ENCODE results near the gene OAT. TPM values are rescaled to one million over a fixed set of nuclear protein-coding genes. Genes with fewer than 3 reads are reported as not detected.

The OAT gene
- total RNA-seq, 1 donor from 2014 or later, result 50.9 TPM

DNA sequence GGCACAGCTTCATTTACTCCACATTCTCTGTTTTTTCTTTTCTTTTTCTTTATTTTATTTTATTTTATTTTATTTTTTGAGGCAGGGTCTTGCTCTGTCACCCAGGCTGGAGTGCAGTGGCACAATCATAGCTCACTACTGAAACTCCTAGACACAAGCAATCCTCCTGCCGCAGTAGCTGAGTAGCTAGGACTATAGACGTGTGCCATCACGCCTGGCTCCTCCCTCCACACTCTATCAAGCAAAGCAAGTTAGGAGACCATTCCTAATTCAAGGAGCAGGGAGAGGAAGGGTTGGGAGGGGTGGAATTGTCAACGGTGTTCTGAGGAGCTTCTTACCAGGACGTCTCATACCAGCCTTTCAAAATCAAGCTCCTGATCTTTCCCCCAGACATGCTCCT is 52.4 kb downstream of the OAT start:
- TF ChIP-seq, protein P1, sequence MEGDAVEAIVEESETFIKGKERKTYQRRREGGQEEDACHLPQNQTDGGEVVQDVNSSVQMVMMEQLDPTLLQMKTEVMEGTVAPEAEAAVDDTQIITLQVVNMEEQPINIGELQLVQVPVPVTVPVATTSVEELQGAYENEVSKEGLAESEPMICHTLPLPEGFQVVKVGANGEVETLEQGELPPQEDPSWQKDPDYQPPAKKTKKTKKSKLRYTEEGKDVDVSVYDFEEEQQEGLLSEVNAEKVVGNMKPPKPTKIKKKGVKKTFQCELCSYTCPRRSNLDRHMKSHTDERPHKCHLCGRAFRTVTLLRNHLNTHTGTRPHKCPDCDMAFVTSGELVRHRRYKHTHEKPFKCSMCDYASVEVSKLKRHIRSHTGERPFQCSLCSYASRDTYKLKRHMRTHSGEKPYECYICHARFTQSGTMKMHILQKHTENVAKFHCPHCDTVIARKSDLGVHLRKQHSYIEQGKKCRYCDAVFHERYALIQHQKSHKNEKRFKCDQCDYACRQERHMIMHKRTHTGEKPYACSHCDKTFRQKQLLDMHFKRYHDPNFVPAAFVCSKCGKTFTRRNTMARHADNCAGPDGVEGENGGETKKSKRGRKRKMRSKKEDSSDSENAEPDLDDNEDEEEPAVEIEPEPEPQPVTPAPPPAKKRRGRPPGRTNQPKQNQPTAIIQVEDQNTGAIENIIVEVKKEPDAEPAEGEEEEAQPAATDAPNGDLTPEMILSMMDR (conservative IDR thresholded peaks at IDR 0.05; ENCODE audit: low read depth, low read length), result no peak
- DNase-seq (ENCODE audit: low read depth), result no peak
- H3K4me3 ChIP-seq (ENCODE audit: low read depth, low read length), result no peak overlapping the region

DNA sequence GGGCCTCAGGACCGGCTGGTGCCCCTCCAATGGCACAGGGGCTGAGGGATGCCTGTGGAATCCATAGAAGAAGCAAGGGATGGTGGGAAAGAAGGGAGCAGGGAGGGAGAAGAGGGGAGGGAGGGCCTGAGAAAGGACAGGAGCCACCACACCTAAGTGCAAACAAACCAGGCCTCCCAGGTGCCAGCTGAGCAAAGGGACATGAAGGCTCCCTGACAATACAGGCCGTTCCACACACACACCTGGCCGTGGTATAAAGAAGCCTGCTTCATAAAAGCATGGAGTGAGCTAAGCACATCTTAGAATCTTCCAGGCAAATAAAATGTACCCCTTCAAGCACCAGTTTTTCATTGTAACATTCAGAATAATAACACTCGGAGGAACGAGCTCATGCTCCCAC is 54.0 kb downstream of the OAT start:
- no peak overlapping the region for H3K4me3 ChIP-seq (ENCODE audit: low read depth, low read length)
- no peak for DNase-seq (ENCODE audit: low read depth)
- TF ChIP-seq, protein P1 (conservative IDR thresholded peaks at IDR 0.05; ENCODE audit: low read depth, low read length), result no peak

DNA sequence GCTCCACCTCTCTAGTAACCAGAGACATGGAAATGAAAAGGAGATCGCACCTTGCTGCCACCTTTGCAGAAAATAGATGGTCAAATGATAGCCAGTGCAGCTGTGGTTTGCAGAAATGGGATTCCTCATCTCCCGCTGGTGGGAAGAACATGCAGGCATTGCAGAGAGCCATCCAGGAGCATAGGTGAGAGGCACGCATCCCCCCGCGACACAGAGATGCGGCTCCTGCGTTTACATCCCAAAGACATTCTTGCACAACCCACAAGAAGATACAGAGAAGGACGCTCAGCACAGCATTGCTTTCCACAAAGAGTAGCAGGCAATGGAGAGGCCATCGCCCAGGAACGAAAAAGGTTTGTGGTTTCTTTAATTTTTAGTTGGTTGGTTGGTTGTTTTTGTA is 56.2 kb downstream of the OAT start:
- no peak for DNase-seq (ENCODE audit: low read depth)
- H3K4me3 ChIP-seq (ENCODE audit: low read depth, low read length), result no peak overlapping the region
- TF ChIP-seq, protein P1 (conservative IDR thresholded peaks at IDR 0.05; ENCODE audit: low read depth, low read length), result no peak

DNA sequence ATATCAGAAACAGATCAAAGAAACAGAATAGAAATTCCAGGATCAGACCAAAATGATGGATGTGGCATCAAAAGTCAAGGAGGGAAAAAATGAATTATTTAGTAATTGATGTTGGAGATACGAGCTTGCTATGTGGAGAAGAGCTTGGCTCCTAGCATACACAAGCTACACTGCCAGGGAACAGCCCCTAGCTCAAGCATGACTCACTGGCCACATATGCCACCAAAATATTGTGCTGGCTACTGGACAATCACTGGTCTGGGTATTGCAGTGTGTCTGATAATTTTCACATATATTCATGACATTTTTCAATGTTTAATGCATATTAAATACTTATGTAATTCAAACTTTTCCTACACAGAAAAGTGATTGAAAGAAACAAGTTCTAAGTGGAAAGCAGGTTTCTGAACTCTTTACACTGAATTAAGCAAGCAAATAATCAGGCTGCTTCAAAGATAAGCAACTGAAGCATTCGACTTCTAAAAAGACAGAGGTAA is 59.3 kb downstream of the OAT start:
- DNase-seq (ENCODE audit: low read depth), result no peak
- TF ChIP-seq, protein P1 (conservative IDR thresholded peaks at IDR 0.05; ENCODE audit: low read depth, low read length), result no peak
- H3K4me3 ChIP-seq (ENCODE audit: low read depth, low read length), result no peak overlapping the region

DNA sequence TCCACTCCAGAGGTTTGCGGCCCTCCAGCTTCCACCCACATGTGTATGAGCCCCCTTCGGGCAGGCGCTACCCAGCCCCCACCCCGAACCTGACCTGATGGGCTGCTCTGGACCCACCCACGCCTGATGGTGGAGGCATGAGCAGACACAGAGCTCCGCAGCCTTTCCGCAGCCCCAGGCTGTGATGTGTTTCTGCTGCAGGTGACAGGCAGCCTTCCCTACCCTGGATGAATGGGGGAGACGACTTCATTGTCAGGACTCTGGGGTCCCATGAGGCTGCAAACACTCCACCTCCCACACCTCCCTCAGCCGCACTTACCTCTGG is 61.2 kb downstream of the OAT start:
- TF ChIP-seq, protein P1 (conservative IDR thresholded peaks at IDR 0.05; ENCODE audit: low read depth, low read length), result no peak
- H3K4me3 ChIP-seq (ENCODE audit: low read depth, low read length), result no peak overlapping the region
- DNase-seq (ENCODE audit: low read depth), result no peak

DNA sequence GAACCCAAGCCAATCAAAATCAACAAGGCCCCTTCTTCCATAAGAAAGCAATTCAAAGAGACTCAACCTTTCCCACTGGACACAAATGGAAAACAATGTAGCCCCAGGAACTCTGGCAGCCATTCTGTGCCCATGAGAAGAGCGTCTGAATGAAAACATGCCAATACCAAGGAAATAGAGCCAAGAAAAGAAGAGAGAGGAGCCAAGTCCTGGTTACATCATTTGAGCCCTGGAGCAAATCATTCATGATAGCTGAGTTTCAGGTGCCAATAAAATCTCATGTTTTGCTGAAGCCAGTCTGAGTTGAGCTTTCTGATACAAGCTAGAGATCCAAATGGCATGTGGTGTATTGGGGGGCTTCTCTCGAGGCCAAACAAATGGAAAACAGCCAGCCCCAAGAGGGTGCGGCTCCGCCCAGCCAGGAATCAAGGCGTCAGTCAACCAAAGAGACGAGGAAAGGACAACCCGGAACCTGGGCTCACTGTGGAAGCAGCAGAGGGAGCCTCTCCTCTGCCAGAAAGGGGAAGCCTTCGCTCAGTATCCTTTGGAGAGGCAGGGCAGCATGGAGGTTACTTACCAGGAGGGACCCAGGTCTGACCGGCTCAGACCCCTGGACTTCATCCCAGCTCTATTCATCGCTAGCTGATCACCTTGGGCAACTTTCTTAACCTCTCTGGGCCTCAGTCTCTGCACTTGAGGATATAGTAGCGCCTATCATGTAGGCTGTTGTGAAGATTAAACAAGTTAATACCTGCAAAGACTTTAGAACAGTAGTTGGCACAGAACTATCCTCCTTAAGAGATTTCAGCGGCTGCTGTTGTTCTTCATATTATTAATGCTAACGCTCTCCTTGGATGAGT is 61.8 kb downstream of the OAT start:
- TF ChIP-seq, protein P1 (conservative IDR thresholded peaks at IDR 0.05; ENCODE audit: low read depth, low read length), result no peak
- no peak overlapping the region for H3K4me3 ChIP-seq (ENCODE audit: low read depth, low read length)
- DNase-seq (ENCODE audit: low read depth), result no peak
